Measurements from ENCODE around the gene S100P. TPM values are rescaled to one million over a fixed set of nuclear protein-coding genes. Genes with fewer than 3 reads are reported as not detected.

S100P gene
- total RNA-seq, 1 experiment from 2014 or later = 0.18 TPM

DNA sequence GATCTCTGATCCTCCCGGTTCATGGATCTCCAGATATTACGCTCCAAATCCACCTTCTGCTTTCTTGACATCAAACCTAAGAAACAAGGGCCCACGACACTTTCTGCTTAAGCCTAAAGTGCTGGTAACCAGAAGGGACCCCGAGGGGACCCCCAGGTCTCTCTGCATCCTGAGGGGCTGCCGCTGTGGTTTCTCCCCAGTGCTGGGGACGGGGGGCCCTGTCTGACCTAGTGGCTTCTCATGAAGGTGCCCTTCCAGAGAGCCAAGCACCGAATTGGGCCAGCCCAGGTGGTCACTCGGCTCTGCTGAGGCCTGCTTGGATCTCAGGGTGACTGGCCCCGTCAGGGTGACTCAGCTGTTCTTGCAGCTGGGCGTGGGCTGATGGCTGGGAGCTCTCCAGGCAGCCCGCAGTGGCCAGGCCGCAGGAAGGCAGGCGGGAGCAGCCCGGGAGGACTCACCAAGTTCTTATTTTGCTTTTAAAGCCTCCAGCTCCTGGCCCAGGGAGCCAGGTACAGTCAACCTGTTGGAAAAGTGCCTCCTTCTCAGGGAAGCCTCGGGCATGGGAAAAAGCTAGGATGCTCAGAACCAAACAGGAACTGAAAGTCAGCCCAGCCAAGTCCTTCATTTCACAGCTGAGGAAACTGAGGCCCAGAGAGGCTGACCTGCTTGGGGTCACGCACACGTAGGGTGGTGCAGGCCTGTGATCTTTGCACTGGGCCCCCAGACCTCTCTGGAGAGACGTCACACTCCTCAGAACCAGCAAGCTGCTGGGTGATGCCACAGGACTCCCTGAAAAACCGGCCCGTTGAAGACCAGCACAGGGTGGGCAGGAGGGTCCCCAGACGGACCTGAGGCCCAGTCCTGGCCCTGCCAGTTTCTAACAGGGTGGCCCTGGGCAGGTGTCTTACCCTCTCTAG lies 39.0 kb downstream of the S100P start:
- Histone ChIP-seq H3K4me1 (peaks cover 11% of the 10 kb centered on the region; the same call in 1 of the 2 replicates), H3K27ac (peak overlapping the region; percentile 22), H3K36me3 (no peaks in the 10 kb centered on the region), H3K4me3 (no peak overlapping the region), H3K9me3 (replicated peaks) (no peaks in the 10 kb centered on the region), H3K27me3 (no peaks in the 10 kb centered on the region)
- peak; percentile 52 to 53 for DNase-seq

- Histone ChIP-seq H3K4me3 (no peak overlapping the region), H3K4me1 (peaks cover 8% of the 10 kb centered on the region; the same call in 1 of the 2 replicates), H3K9me3 (replicated peaks) (no peaks in the 10 kb centered on the region), H3K27me3 (no peaks in the 10 kb centered on the region), H3K36me3 (no peaks in the 10 kb centered on the region), H3K27ac (no peak overlapping the region)
- no peak for DNase-seq
Observed at GRCh38 chr4:6733358-6734164, 39.9 kb downstream of the S100P start.

DNA sequence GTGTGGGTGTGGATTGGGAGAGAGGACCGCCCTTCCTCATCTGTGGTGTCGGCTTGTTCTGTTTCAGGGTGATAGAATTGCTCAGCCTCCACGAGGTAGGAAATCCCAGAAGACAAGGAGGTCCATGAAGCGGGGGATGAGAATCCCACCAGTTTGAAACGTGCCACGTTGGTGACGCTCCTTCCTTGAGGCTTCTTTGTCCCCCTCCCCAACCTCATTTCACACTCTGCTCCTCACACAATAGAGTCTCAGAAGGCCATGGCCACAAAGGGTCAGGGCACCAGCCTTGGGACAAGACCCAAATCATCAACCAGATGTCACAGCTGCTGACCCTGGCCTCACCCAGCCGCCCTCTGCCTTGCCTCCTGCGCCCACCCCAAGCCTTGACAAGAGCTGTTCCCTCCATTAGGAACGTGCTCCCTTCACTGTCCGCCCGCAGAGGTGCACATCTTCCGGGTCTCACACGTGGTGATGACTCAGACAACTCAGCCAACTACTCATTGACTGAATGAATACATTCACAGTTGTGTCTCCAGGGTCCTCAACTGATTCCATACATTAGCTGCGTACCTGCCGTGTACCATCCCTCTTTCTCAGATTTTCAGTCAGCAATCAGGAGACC lies 40.6 kb downstream of the S100P start:
- no peak overlapping the region for H3K27ac ChIP-seq
- H3K9me3 ChIP-seq (replicated peaks) = no peaks in the 10 kb centered on the region
- H3K4me1 ChIP-seq = peaks cover 8% of the 10 kb centered on the region; the same call in 1 of the 2 replicates
- no peaks in the 10 kb centered on the region for H3K36me3 ChIP-seq
- no peaks in the 10 kb centered on the region for H3K27me3 ChIP-seq
- DNase-seq = no peak
- H3K4me3 ChIP-seq = no peak overlapping the region

DNA sequence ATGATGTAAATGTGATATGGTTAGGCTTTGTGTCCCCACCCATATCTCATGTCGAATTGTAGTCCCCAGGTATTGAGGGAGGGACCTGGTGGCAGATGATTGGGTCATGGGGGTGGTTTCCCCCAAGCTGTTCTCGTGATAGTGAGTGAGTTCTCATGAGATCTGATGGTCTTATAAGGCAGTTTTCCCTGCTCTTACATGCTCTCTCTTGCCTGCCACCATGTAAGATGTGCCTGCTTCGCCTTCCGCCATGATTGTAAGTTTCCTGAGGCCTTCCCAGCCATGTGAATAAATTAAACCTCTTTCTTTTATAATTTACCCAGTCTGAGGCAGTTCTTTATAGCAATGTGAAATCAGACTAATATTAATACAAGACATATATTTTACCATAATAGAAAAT lies 46.2 kb downstream of the S100P start:
- no peaks in the 10 kb centered on the region for H3K4me1 ChIP-seq
- no peak overlapping the region for H3K4me3 ChIP-seq
- no peaks in the 10 kb centered on the region for H3K9me3 ChIP-seq (replicated peaks)
- no peaks in the 10 kb centered on the region for H3K36me3 ChIP-seq
- no peaks in the 10 kb centered on the region for H3K27me3 ChIP-seq
- no peak for DNase-seq
- H3K27ac ChIP-seq = no peak overlapping the region

- H3K9me3 ChIP-seq (replicated peaks) = no peaks in the 10 kb centered on the region
- H3K27me3 ChIP-seq = no peaks in the 10 kb centered on the region
- H3K36me3 ChIP-seq = no peaks in the 10 kb centered on the region
- no peaks in the 10 kb centered on the region for H3K4me1 ChIP-seq
- no peak overlapping the region for H3K4me3 ChIP-seq
- no peak for DNase-seq
- H3K27ac ChIP-seq = no peak overlapping the region
Observed at GRCh38 chr4:6740347-6740746, 46.7 kb downstream of the S100P start.

- no peak for DNase-seq
- Histone ChIP-seq H3K27ac (no peak overlapping the region), H3K9me3 (replicated peaks) (no peaks in the 10 kb centered on the region), H3K36me3 (no peaks in the 10 kb centered on the region), H3K4me1 (peaks cover 18% of the 10 kb centered on the region), H3K4me3 (no peak overlapping the region), H3K27me3 (no peaks in the 10 kb centered on the region)
Observed at GRCh38 chr4:6742507-6742906, 48.8 kb downstream of the S100P start.

DNA sequence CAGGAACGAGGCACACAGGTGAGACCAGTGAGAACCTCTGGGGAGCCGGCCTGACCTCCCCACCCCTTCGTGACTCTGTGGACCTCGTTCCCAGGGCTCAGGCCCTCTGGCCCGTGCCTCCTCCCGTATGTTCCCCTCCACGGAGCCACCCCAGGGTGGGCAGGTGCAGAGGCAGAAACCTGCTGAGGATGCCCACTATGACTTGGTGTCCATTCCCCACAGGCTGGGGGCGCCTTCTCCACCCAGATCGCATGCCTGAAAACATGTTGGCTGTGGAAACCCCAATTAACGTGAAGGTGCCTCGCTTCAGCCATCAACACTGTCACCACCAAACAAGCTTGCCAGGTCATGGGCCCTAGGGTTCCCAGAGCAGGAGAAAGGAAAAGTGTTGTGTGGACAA lies 49.3 kb downstream of the S100P start:
- no peak overlapping the region for H3K27ac ChIP-seq
- peaks cover 18% of the 10 kb centered on the region for H3K4me1 ChIP-seq
- H3K9me3 ChIP-seq (replicated peaks) = no peaks in the 10 kb centered on the region
- no peaks in the 10 kb centered on the region for H3K27me3 ChIP-seq
- H3K36me3 ChIP-seq = no peaks in the 10 kb centered on the region
- no peak for DNase-seq
- no peak overlapping the region for H3K4me3 ChIP-seq

Other genes with a start within 250 kb of the S100P start
- not detected in 2 replicates for gene PPP2R2C, start 221.3 kb upstream of the S100P start, total RNA-seq (2014; rRNA removed; shearing (Covaris generic))
- 8.9 and 9.1 TPM in 2 replicates for gene MAN2B2, start 118.7 kb upstream of the S100P start, total RNA-seq (2014; rRNA removed; shearing (Covaris generic))
- 306 and 313 TPM in 2 replicates for gene MRFAP1, start 53.2 kb upstream of the S100P start, total RNA-seq (2014; rRNA removed; shearing (Covaris generic))
- gene MRFAP1L1, start 16.0 kb downstream of the S100P start, total RNA-seq (2014; rRNA removed; shearing (Covaris generic)) = 88.4 and 88.7 TPM in 2 replicates
- gene BLOC1S4, start 22.3 kb downstream of the S100P start, total RNA-seq (2014; rRNA removed; shearing (Covaris generic)) = 17.2 and 18.2 TPM in 2 replicates
- 23.9 and 28.7 TPM in 2 replicates for gene KIAA0232, start 88.8 kb downstream of the S100P start, total RNA-seq (2014; rRNA removed; shearing (Covaris generic))
- gene TBC1D14, start 215.9 kb downstream of the S100P start, total RNA-seq (2014; rRNA removed; shearing (Covaris generic)) = 54.5 and 58.0 TPM in 2 replicates

Measured in SJCRH30 (cell line).